ENCODE data around the gene AAMDC. TPM values are rescaled to one million over a fixed set of nuclear protein-coding genes. Genes with fewer than 3 reads are reported as not detected.

The AAMDC gene
- total RNA-seq, 1 experiment from 2014 or later, result 22.8 TPM

DNA sequence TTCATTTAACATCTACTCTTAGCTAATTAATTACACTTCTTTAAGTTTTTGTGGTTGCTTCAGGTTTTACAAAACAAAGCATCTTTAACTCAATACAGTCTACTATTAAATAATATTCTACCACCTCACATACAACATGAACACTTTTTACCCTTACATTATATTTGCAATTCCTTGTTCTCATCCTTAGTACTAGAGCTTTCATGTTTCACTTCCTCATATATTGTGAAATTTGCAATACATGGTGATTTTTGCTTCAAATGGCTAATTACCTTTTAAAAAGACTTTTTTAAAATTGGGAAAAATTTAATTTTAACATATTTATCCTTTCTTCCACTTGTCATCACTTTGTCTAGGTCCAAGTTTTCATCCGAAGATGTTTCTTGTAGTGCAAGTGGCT lies 37.9 kb upstream of the AAMDC start (continued):
- TF ChIP-seq, protein P1, sequence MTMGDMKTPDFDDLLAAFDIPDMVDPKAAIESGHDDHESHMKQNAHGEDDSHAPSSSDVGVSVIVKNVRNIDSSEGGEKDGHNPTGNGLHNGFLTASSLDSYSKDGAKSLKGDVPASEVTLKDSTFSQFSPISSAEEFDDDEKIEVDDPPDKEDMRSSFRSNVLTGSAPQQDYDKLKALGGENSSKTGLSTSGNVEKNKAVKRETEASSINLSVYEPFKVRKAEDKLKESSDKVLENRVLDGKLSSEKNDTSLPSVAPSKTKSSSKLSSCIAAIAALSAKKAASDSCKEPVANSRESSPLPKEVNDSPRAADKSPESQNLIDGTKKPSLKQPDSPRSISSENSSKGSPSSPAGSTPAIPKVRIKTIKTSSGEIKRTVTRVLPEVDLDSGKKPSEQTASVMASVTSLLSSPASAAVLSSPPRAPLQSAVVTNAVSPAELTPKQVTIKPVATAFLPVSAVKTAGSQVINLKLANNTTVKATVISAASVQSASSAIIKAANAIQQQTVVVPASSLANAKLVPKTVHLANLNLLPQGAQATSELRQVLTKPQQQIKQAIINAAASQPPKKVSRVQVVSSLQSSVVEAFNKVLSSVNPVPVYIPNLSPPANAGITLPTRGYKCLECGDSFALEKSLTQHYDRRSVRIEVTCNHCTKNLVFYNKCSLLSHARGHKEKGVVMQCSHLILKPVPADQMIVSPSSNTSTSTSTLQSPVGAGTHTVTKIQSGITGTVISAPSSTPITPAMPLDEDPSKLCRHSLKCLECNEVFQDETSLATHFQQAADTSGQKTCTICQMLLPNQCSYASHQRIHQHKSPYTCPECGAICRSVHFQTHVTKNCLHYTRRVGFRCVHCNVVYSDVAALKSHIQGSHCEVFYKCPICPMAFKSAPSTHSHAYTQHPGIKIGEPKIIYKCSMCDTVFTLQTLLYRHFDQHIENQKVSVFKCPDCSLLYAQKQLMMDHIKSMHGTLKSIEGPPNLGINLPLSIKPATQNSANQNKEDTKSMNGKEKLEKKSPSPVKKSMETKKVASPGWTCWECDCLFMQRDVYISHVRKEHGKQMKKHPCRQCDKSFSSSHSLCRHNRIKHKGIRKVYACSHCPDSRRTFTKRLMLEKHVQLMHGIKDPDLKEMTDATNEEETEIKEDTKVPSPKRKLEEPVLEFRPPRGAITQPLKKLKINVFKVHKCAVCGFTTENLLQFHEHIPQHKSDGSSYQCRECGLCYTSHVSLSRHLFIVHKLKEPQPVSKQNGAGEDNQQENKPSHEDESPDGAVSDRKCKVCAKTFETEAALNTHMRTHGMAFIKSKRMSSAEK (CRISPR knock-in tag; IDR thresholded peaks at IDR 0.05; ENCODE audit: borderline replicate concordance), result no peak
- no peak for TF ChIP-seq OVOL2 (CRISPR knock-in tag; IDR thresholded peaks at IDR 0.05; ENCODE audit: borderline replicate concordance)
- TF ChIP-seq, protein P2, sequence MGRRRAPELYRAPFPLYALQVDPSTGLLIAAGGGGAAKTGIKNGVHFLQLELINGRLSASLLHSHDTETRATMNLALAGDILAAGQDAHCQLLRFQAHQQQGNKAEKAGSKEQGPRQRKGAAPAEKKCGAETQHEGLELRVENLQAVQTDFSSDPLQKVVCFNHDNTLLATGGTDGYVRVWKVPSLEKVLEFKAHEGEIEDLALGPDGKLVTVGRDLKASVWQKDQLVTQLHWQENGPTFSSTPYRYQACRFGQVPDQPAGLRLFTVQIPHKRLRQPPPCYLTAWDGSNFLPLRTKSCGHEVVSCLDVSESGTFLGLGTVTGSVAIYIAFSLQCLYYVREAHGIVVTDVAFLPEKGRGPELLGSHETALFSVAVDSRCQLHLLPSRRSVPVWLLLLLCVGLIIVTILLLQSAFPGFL (CRISPR knock-in tag; IDR thresholded peaks at IDR 0.05; ENCODE audit: borderline replicate concordance), result no peak
- no peak for TF ChIP-seq FOXJ3 (CRISPR knock-in tag; IDR thresholded peaks at IDR 0.05; ENCODE audit: borderline replicate concordance)

DNA sequence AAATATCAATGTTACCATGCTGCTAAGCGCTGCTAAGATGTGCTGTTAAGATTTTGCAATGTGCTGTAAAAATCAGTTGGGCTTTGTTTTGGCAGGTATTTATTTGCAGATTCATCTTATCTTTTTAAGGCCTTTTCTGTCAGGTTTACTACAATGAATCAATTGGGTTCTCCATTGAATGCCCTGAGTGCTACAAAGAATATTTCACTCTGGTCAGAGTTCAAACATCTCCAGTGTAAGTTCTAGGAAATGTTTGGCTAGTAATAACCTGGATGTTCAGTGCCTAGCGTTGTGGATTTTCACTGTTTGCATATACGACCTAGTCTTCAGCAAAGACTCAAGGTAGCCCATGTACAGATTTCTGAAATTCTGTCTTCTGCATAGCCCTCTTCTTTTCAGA lies 36.4 kb upstream of the AAMDC start:
- Mint-ChIP-seq H3K4me1 (peaks cover 40% of the 10 kb centered on the region), H3K27ac (0 out of 2 replicates have a peak overlapping the region, but pooled peaks have one; percentile 61), H3K27me3 (ENCODE audit: low read depth) (no peaks in the 10 kb centered on the region), H3K4me3 (no peak overlapping the region), H3K9me3 (peaks cover 8% of the 10 kb centered on the region; the same call in 1 of the 2 replicates), H3K36me3 (peaks cover 10% of the 10 kb centered on the region)
- CTCF ChIA-PET, result no interaction called here
- ATAC-seq (no peak), DNase-seq (ENCODE audit: low spot score) (no peak)
- POLR2A ChIA-PET, result no interaction called here
- no peak for TF ChIP-seq ZNF121 (CRISPR knock-in tag; IDR thresholded peaks at IDR 0.05)
- TF ChIP-seq, protein P3, sequence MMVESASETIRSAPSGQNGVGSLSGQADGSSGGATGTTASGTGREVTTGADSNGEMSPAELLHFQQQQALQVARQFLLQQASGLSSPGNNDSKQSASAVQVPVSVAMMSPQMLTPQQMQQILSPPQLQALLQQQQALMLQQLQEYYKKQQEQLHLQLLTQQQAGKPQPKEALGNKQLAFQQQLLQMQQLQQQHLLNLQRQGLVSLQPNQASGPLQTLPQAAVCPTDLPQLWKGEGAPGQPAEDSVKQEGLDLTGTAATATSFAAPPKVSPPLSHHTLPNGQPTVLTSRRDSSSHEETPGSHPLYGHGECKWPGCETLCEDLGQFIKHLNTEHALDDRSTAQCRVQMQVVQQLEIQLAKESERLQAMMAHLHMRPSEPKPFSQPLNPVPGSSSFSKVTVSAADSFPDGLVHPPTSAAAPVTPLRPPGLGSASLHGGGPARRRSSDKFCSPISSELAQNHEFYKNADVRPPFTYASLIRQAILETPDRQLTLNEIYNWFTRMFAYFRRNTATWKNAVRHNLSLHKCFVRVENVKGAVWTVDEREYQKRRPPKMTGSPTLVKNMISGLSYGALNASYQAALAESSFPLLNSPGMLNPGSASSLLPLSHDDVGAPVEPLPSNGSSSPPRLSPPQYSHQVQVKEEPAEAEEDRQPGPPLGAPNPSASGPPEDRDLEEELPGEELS (CRISPR knock-in tag; IDR thresholded peaks at IDR 0.05), result no peak
- TF ChIP-seq, protein P4, sequence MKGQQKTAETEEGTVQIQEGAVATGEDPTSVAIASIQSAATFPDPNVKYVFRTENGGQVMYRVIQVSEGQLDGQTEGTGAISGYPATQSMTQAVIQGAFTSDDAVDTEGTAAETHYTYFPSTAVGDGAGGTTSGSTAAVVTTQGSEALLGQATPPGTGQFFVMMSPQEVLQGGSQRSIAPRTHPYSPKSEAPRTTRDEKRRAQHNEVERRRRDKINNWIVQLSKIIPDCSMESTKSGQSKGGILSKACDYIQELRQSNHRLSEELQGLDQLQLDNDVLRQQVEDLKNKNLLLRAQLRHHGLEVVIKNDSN (CRISPR knock-in tag; IDR thresholded peaks at IDR 0.05), result no peak
- TF ChIP-seq JAZF1 (CRISPR knock-in tag; IDR thresholded peaks at IDR 0.05), result no peak
- TF ChIP-seq ETV6 (CRISPR knock-in tag; IDR thresholded peaks at IDR 0.05), result no peak
- TF ChIP-seq, protein P5, sequence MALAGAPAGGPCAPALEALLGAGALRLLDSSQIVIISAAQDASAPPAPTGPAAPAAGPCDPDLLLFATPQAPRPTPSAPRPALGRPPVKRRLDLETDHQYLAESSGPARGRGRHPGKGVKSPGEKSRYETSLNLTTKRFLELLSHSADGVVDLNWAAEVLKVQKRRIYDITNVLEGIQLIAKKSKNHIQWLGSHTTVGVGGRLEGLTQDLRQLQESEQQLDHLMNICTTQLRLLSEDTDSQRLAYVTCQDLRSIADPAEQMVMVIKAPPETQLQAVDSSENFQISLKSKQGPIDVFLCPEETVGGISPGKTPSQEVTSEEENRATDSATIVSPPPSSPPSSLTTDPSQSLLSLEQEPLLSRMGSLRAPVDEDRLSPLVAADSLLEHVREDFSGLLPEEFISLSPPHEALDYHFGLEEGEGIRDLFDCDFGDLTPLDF (CRISPR knock-in tag; IDR thresholded peaks at IDR 0.05), result no peak
- no peak for TF ChIP-seq ZNF396 (CRISPR knock-in tag; IDR thresholded peaks at IDR 0.05; ENCODE audit: borderline replicate concordance)
- TF ChIP-seq, protein P6, sequence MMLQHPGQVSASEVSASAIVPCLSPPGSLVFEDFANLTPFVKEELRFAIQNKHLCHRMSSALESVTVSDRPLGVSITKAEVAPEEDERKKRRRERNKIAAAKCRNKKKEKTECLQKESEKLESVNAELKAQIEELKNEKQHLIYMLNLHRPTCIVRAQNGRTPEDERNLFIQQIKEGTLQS (CRISPR knock-in tag; conservative IDR thresholded peaks at IDR 0.05), result no peak

Data from WTC11 (cell line).